ENCODE results near the gene HCN2. TPM values are rescaled to one million over a fixed set of nuclear protein-coding genes. Genes with fewer than 3 reads are reported as not detected.

HCN2 gene
- total RNA-seq, 3 donors from 2014 or later = under 0.01 to 0.44 TPM; not detected in 1

DNA sequence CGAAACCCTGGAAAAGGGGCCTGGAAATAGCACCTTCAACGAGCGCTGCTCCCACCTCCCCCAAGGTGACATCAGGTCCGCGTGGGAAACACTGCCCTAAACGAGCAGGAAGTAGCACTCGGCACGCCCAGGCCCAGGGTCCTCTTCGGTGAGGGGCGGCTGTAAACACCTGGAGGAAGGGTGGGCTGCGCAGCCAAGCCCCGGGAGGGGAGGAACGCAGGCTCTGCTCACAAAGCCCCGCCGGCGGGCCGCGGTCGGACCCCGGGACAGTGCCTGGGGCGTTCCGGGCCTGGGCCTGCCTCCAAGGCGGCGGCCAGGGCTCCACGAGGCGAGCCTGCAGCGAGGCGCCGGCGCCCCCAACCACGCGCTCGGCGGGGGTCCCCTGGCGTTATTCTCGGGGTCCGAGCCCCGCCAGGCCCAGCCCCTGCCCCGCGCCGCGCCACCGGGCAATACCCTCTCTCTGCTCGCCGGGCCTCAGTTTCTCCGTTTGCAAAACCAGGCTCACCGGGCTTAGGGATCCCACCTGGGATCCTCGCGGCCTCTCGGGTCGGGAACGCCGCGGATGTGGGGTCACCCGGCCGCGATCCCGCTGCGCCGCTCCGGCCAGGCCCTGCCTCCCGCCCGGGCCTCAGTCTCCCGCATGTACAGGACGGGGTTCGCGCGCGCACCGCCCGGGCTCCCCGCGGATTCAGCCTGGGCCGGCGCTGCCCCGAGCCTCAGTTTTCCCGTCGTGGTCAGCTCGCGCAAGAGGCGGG, 72.7 kb downstream of the HCN2 start:
- Histone ChIP-seq H3K27ac (peak overlapping the region; percentile 89 to 97), H3K9me3 (no peaks in the 10 kb centered on the region), H3K4me1 (peaks cover 18 to 33% of the 10 kb centered on the region in 2 donors), H3K27me3 (no peaks in the 10 kb centered on the region), H3K4me3 (peak overlapping the region; percentile 81 to 90 (median 83)), H3K36me3 (no peaks in the 10 kb centered on the region)
- intact Hi-C loops (cut with DNase I; ENCODE audit: low total_unique reads) = loop anchor here (5.0 kb wide), 1 partner anchor 65 kb away; no protein-coding TSS in a partner anchor
- TF ChIP-seq POLR2A (IDR thresholded peaks at IDR 0.05) (no peak), POLR2AphosphoS5 (IDR thresholded peaks at IDR 0.05) (no peak), CTCF (IDR thresholded peaks at IDR 0.05) (no peak)
- no peak for DNase-seq (ENCODE audit: low spot score in 2 of 2)

GRCh38 chr19:662962-663681, 73.4 kb downstream of the HCN2 start, which contains the start of gene RNF126:
TSS of gene RNF126 (minus strand) at chr19:663214. CDS start at chr19:663121, 93 bp downstream.
- H3K27me3 ChIP-seq = no peaks in the 10 kb centered on the region
- no peaks in the 10 kb centered on the region for H3K9me3 ChIP-seq
- peak within 1 kb of the TSS; percentile 89 to 97 for H3K27ac ChIP-seq
- H3K4me3 ChIP-seq = peak within 1 kb of the TSS; percentile 81 to 90 (median 83)
- TF ChIP-seq POLR2AphosphoS5 (IDR thresholded peaks at IDR 0.05) (peak; percentile 37 to 45 (median 39)), POLR2A (IDR thresholded peaks at IDR 0.05) (no peak)
- peaks cover 18 to 30% of the 10 kb centered on the region in 2 donors for H3K4me1 ChIP-seq
- intact Hi-C loops (cut with DNase I; ENCODE audit: low total_unique reads) = loop anchor here (5.0 kb wide), 1 partner anchor 64 kb away; no protein-coding TSS in a partner anchor
- H3K36me3 ChIP-seq = no peaks in the 10 kb centered on the region
- DNase-seq (ENCODE audit: low spot score in 2 of 2) = peak; percentile 91 to 97

DNA sequence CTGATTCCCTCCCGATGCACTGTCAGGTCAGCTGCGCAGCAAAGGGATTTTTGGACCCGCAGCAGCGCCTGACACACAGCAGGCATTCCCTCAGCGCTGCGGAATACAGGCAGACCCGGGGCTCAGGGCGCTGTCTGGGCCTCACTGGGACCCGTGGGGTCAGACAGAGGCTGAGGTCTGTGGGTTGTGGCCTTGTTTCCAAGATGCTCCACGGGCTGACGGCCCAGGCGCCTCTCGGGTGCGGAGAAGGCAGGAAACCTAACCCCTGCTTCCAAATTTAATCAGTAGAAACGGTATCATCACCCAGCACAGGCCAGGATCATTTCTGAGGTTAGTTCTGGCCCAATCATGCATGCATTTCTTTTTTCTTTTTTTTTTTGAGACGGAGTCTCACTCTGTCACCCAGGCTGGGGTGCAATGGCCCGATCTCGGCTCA, 74.0 kb downstream of the HCN2 start:
- intact Hi-C loops (cut with DNase I; ENCODE audit: low total_unique reads) = loop anchor here (5.0 kb wide), 1 partner anchor 64 kb away; no protein-coding TSS in a partner anchor
- Histone ChIP-seq H3K27ac (peak overlapping the region; percentile 89 to 97), H3K27me3 (no peaks in the 10 kb centered on the region), H3K36me3 (no peaks in the 10 kb centered on the region), H3K4me1 (peaks cover 18 to 24% of the 10 kb centered on the region in 2 donors), H3K4me3 (peak overlapping the region; percentile 81 to 90 (median 83)), H3K9me3 (no peaks in the 10 kb centered on the region)
- DNase-seq (ENCODE audit: low spot score in 2 of 2) = no peak
- TF ChIP-seq CTCF (IDR thresholded peaks at IDR 0.05) = no peak
- TF ChIP-seq POLR2AphosphoS5 (IDR thresholded peaks at IDR 0.05) = peak in 2 of 3 donors; percentile 2 to 7
- TF ChIP-seq POLR2A (IDR thresholded peaks at IDR 0.05) = no peak

- Histone ChIP-seq H3K4me1 (peaks cover 12 to 22% of the 10 kb centered on the region in 2 donors), H3K27ac (peak overlapping the region in 1 of 2 donors; percentile 15), H3K36me3 (no peaks in the 10 kb centered on the region), H3K4me3 (peak overlapping the region in 2 of 3 donors; percentile 30 to 55), H3K9me3 (no peaks in the 10 kb centered on the region), H3K27me3 (no peaks in the 10 kb centered on the region)
- peak in 1 of 2 donors; percentile 78 for DNase-seq (ENCODE audit: low spot score in 2 of 2)
- intact Hi-C loops (cut with DNase I; ENCODE audit: low total_unique reads) = loop anchor here (5.0 kb wide), 1 partner anchor 62 kb away; no protein-coding TSS in a partner anchor
- TF ChIP-seq POLR2AphosphoS5 (IDR thresholded peaks at IDR 0.05) (peak; percentile 13 to 55 (median 37)), CTCF (IDR thresholded peaks at IDR 0.05) (peak; percentile 91 to 96 (median 95)), POLR2A (IDR thresholded peaks at IDR 0.05) (no peak)
Measured at GRCh38 chr19:664913-665443, 75.3 kb downstream of the HCN2 start.

Other genes starting within 250 kb of the HCN2 start
- gene MIER2, start 245.1 kb upstream of the HCN2 start, total RNA-seq = 10 to 100 TPM in 2 of 3 donors, 1 to 10 TPM in 1; 5.4 to 17.0 (median 12.8) TPM
- gene C2CD4C, start 180.7 kb upstream of the HCN2 start, total RNA-seq = 1 to 10 TPM in 1 of 3 donors, under 1 TPM in 2; 0.29 to 2.6 (median 0.80) TPM
- gene SHC2, start 128.8 kb upstream of the HCN2 start, total RNA-seq = 10 to 100 TPM in 2 of 3 donors, 1 to 10 TPM in 1; 8.3 to 40.6 (median 21.8) TPM
- gene MADCAM1, start 93.4 kb upstream of the HCN2 start, total RNA-seq = under 1 TPM in 1 of 3 donors, not detected in 2; 0.66 TPM
- gene TPGS1, start 82.4 kb upstream of the HCN2 start, total RNA-seq = 10 to 100 TPM; 77.7 to 98.9 (median 77.7) TPM
- gene CDC34, start 58.1 kb upstream of the HCN2 start, total RNA-seq = 10 to 100 TPM; 44.6 to 69.5 (median 49.3) TPM
- 1 to 10 TPM in 1 of 3 donors, under 1 TPM in 1, not detected in 1; 0.33 to 1.1 TPM for gene GZMM, start 45.8 kb upstream of the HCN2 start, total RNA-seq
- gene BSG, start 17.3 kb upstream of the HCN2 start, total RNA-seq = 100 to 1,000 TPM; 270 to 515 (median 282) TPM
- gene POLRMT, start 43.7 kb downstream of the HCN2 start, total RNA-seq = 10 to 100 TPM; 21.9 to 34.7 (median 28.2) TPM
- under 1 TPM in 2 of 3 donors, not detected in 1; 0.33 to 0.48 TPM for gene FGF22, start 50.0 kb downstream of the HCN2 start, total RNA-seq
- gene RNF126, start 73.3 kb downstream of the HCN2 start, total RNA-seq = 10 to 100 TPM; 41.1 to 46.5 (median 46.2) TPM
- gene FSTL3, start 86.5 kb downstream of the HCN2 start, total RNA-seq = 100 to 1,000 TPM in 2 of 3 donors, 10 to 100 TPM in 1; 37.8 to 198 (median 111) TPM
- gene PRSS57, start 105.6 kb downstream of the HCN2 start, total RNA-seq = not detected
- 10 to 100 TPM; 16.1 to 61.0 (median 35.1) TPM for gene PALM, start 119.1 kb downstream of the HCN2 start, total RNA-seq
- gene MISP, start 161.2 kb downstream of the HCN2 start, total RNA-seq = 1 to 10 TPM in 2 of 3 donors, under 1 TPM in 1; 0.16 to 3.6 (median 2.5) TPM
- gene PTBP1, start 207.6 kb downstream of the HCN2 start, total RNA-seq = 100 to 1,000 TPM in 2 of 3 donors, 10 to 100 TPM in 1; 92.0 to 147 (median 131) TPM
- 1 to 10 TPM in 2 of 3 donors, not detected in 1; 6.9 to 9.1 TPM for gene PLPPR3, start 232.1 kb downstream of the HCN2 start, total RNA-seq
- under 1 TPM in 1 of 3 donors, not detected in 2; 0.29 TPM for gene AZU1, start 238.0 kb downstream of the HCN2 start, total RNA-seq

All from breast epithelium (tissue), 4 donors.